ENCODE measurements around the gene ATG9B.
"Not testable (repeated sequence)": the region's sequence is repeated elsewhere in the genome, so short reads cannot be mapped to it uniquely, and the experiment has no call there.

The ATG9B gene

GRCh38 chr7:151057989-151058780, 33.9 kb upstream of the ATG9B start:
- DNase-seq, result peak; percentile 100

GRCh38 chr7:151057506-151057988, 33.3 kb upstream of the ATG9B start, which contains the start of gene CDK5:
Gene CDK5, minus strand, starts transcription at chr7:151057897. Its CDS starts 49 bp downstream, at chr7:151057848.
- DNase-seq, result peak; percentile 26

GRCh38 chr7:151056666-151057505, 32.6 kb upstream of the ATG9B start:
- DNase-seq, result no peak

- no peak for DNase-seq
These were observed 32.0 kb upstream of the ATG9B start for GRCh38 chr7:151056283-151056665.

GRCh38 chr7:151053751-151054150, 29.5 kb upstream of the ATG9B start:
- no peak for DNase-seq

- no peak for DNase-seq
These were observed 28.8 kb upstream of the ATG9B start for GRCh38 chr7:151053096-151053495.

- DNase-seq, result peak; percentile 69
These were observed 26.8 kb upstream of the ATG9B start for GRCh38 chr7:151051108-151051507.

- DNase-seq, result no peak
These were observed 24.7 kb upstream of the ATG9B start for GRCh38 chr7:151048911-151049463.

- no peak for DNase-seq
These were observed 23.9 kb upstream of the ATG9B start, which contains the start of gene ASIC3 for GRCh38 chr7:151047976-151048815. Gene ASIC3, plus strand, starts transcription at chr7:151048531. Its CDS starts 355 bp downstream, at chr7:151048886.

- DNase-seq, result peak; percentile 53
These were observed 22.6 kb upstream of the ATG9B start for GRCh38 chr7:151046603-151047573.

- DNase-seq, result no peak
These were observed 21.7 kb upstream of the ATG9B start for GRCh38 chr7:151045967-151046366.

DNA sequence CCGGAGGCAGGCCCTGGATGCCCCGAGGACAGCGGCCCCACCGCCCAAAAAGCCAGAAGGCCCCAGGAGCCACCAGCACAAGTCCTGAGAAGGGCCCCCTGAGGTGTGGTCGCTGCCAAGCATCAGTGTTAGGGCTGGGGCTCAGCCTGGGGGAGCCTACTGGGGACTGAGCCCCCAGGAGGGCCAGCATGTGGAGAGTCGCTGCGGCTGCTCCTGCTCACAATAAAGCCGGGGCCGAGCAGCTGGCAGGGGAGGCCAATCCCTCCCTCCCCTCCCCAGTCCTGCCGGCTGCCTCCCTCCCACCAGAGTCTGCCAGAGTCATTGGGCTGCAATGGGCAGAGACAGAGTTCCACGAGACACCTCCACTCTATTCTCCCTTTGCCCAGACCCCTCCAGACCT, 21.0 kb upstream of the ATG9B start:
- DNase-seq, result no peak

DNA sequence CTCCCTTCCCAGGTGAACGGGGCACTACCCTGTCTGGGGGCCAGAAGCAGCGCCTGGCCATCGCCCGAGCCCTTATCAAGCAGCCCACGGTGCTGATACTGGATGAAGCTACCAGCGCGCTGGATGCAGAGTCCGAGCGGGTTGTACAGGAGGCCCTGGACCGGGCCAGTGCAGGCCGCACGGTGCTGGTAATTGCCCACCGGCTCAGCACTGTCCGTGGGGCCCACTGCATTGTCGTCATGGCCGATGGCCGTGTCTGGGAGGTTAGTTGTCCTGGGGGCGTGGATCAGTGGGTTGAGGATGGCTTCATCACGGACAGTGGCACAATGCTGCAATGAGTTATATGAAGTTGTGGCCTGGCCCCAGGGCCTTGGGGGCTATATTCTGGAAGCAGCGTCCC, 19.7 kb upstream of the ATG9B start:
- DNase-seq, result no peak

DNA sequence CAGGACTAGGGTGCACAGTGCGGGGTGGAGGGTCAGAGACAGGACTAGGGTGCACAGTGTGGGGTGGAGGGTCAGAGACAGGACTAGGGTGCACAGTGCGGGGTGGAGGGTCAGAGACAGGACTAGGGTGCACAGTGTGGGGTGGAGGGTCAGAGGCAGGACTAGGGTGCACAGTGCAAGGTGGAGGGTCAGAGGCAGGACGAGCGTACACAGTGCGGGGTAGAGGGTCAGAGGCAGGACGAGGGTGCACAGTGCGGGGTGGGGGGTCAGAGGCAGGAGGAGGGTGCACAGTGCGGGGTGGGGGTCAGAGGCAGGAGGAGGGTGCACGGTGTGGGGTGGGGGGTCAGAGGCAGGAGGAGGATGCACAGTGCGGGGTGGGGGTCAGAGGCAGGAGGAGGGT, 19.2 kb upstream of the ATG9B start:
- not testable (repeated sequence) for DNase-seq

DNA sequence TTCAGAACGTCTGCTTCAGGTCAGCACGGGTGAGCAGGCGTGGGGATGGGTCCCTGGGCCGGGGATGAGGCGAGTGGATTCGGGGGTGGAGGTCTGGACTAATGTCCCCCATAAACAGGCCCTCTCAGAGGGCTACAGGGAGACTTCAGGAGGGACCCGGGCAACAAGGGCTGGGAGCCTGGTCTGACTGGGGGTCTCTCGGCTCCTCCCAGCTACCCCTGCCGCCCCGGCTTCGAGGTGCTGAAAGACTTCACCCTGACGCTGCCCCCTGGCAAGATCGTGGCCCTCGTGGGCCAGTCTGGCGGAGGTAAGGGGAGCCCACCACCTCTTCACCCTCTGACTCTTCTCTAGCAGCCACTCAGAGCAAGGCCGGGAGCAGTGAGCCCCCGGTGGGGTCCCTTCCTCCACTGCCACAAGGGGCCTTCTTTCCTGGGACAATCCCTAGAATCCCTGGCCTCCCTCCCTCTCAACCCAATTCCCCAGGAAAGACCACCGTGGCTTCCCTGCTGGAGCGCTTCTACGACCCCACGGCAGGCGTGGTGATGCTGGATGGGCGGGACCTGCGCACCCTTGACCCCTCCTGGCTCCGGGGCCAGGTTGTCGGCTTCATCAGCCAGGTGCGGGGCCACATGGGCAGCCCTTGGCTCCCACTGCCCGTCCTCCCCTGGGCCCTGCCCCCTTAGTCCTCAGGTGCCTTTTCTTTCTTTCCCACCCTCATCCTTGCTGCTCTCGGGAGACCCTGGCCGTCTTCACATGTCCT, 16.5 kb upstream of the ATG9B start:
- DNase-seq, result no peak

- DNase-seq, result no peak
These were observed 15.7 kb upstream of the ATG9B start for GRCh38 chr7:151039850-151040548.

DNA sequence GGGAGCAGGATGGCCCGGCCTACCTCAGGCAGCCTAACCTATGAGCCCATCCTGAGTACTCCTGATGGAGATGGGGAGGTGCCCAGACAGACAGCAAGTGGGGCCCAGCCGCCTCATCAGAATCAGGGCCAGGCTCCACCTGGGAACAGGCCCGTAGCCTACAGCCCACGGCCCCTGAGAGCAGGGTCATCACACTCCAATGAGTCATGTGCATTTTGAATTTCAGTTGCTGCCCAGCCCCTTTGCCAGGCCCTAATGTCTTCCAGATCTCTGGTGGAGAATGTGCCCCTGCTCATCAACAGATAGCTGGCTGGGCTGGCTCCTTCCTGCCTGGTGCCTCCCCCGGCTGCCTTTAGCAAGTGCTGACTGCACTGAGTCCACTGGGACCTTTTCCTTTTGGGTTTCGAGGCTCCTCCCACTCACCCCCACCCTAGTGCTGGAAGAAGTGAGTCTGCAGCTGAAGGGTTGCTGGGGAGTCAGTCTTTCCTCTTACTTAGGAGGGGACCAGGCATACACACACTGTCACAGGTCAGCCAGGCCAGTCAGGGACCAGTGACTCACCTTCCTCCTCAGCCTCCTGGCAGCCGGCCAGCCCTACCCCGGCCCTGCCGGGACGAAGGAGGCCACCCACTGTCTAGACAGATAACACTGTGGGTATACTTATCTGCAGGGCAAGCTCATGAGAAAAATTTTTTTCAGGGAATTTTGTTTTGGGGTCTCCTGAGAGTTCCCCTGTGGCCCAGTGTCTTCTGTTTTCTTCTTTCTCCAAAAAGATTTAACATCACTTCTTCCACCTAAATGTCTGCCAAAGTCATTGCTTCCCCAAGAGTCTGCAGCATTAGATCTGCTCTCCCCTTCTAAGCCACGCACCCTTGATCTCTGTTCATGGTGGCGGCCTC, 14.9 kb upstream of the ATG9B start:
- peak; percentile 95 for DNase-seq

DNA sequence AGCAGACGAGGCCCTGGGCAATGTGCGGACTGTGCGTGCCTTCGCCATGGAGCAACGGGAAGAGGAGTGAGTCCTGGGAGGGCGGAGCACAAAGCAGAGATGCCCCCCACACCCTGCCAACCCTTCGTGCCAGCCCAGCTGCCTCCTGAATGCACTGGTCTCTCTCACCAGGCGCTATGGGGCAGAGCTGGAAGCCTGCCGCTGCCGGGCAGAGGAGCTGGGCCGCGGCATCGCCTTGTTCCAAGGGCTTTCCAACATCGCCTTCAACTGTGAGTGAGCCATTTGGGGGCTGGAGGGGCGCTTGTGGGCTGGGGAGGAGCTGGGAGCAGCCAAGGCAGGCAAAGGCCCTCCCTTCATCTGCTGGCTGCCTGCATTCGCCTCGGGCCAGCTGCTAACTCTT, 11.6 kb upstream of the ATG9B start:
- no peak for DNase-seq
